Stimulated activated CD8-positive, alpha-beta memory T cell treated with anti-CD3 and anti-CD28 coated beads, Interleukin-2, amount 100 ng/mL, for 48 hours (primary cell): ENCODE data around the gene OTOS.

Experiments used
- DNase-seq, 2 donors: peaks; one replicate each; pipeline ENCODE4 v3.0.0-alpha.2; 2020; ENCODE audit warnings: low read depth in 2 of 2

The OTOS gene

GRCh38 chr2:240168041-240168440 is 27.6 kb upstream of the OTOS start:
- DNase-seq, result no peak

GRCh38 chr2:240167588-240167880 is 27.1 kb upstream of the OTOS start:
- no peak for DNase-seq

- DNase-seq, result no peak
Observed at GRCh38 chr2:240166761-240167587, 26.5 kb upstream of the OTOS start.

- DNase-seq, result no peak
Observed at GRCh38 chr2:240166191-240166590, 25.7 kb upstream of the OTOS start.

- no peak for DNase-seq
Observed at GRCh38 chr2:240165661-240166060, 25.2 kb upstream of the OTOS start.

- DNase-seq, result no peak
Observed at GRCh38 chr2:240165034-240165433, 24.6 kb upstream of the OTOS start.

- no peak for DNase-seq
Observed at GRCh38 chr2:240164586-240164985, 24.1 kb upstream of the OTOS start.

- no peak for DNase-seq
Observed at GRCh38 chr2:240163844-240164574, 23.6 kb upstream of the OTOS start.

GRCh38 chr2:240162939-240163714 is 22.7 kb upstream of the OTOS start:
- no peak for DNase-seq

- no peak for DNase-seq
Observed at GRCh38 chr2:240162531-240162930, 22.1 kb upstream of the OTOS start.

- no peak for DNase-seq
Observed at GRCh38 chr2:240162032-240162431, 21.6 kb upstream of the OTOS start.

GRCh38 chr2:240161087-240161750 is 20.8 kb upstream of the OTOS start:
- no peak for DNase-seq

- no peak for DNase-seq
Observed at GRCh38 chr2:240160291-240161086, 20.0 kb upstream of the OTOS start.

- DNase-seq, result no peak
Observed at GRCh38 chr2:240159251-240159839, 18.9 kb upstream of the OTOS start.

GRCh38 chr2:240157147-240157470 is 16.7 kb upstream of the OTOS start:
- no peak for DNase-seq

GRCh38 chr2:240156435-240157146 is 16.1 kb upstream of the OTOS start:
- DNase-seq, result no peak

GRCh38 chr2:240155745-240156390 is 15.4 kb upstream of the OTOS start:
- no peak for DNase-seq

- no peak for DNase-seq
Observed at GRCh38 chr2:240155048-240155744, 14.7 kb upstream of the OTOS start.

- DNase-seq, result no peak
Observed at GRCh38 chr2:240154606-240155005, 14.1 kb upstream of the OTOS start.
